GM19193 (cell line): ENCODE measurements around the gene CHMP4A.

Source experiments
- POLR2A ChIP-seq: IDR thresholded peaks from 4 replicates; pipeline ENCODE4 v1.6.1; 2011; ENCODE audit not compliant: insufficient read depth, insufficient read length; ENCODE audit errors: extremely low read depth

The CHMP4A gene

DNA sequence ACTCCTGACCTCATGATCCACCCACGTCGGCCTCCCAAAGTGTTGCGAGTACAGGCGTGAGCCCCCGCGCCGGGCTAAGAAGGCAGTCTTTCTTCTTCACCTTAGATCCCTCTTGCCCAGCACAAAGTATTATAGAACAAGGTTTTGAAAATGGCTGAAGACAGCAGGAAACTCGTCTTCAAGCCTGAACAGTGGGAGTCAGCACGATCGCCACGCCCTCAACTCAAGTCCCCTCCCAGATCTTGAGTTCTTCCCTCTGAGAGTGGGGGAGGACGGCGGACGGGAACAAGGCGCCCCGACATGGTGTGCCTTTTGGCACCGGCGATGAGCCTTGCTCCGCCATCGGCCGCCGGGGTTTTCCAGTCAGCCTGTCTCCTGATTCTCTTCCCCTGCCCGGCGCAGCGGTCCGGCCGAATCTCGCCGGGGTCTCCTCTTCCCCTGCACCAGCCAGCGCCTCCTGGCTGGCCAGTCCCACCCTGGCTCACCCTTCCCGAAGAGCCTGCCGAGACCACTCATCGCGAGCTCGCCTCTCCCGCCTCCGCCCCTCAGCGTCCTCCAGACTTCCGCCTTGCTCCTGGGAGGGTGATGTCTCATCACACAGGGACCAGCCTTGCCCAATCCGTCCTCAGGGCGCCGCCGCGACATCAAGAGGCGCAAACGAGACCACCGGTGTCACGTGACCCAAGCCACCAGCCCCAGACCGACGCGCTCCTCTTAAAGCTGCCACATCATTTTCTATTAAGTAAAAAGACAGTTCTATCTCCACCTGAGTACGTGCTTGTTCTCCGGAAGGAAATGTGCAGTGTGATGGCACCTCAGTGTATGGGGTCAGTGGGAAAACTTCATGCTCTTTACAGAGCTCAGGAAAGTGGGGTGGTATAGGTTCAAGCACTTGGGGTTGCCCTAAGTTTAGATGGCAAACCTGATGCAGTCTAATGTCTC is at the start of gene CHMP4A:
Gene CHMP4A, minus strand, starts transcription at position 565 of the 942 bp plus-strand sequence. Its CDS starts 49 bp downstream, at position 516.
- peak; percentile 94 for TF ChIP-seq POLR2A

- no peak for TF ChIP-seq POLR2A
These were observed 48.7 kb upstream of the CHMP4A start for GRCh38 chr14:24261969-24262327.

- no peak for TF ChIP-seq POLR2A
These were observed 48.1 kb upstream of the CHMP4A start for GRCh38 chr14:24261256-24261968.

- no peak for TF ChIP-seq POLR2A
These were observed 47.5 kb upstream of the CHMP4A start for GRCh38 chr14:24260780-24261157.

GRCh38 chr14:24260026-24260779 is 46.9 kb upstream of the CHMP4A start:
- TF ChIP-seq POLR2A = no peak

- no peak for TF ChIP-seq POLR2A
These were observed 46.2 kb upstream of the CHMP4A start for GRCh38 chr14:24259282-24260025.

GRCh38 chr14:24258548-24259265 is 45.4 kb upstream of the CHMP4A start:
- no peak for TF ChIP-seq POLR2A

GRCh38 chr14:24258119-24258518 is 44.8 kb upstream of the CHMP4A start:
- TF ChIP-seq POLR2A = no peak

DNA sequence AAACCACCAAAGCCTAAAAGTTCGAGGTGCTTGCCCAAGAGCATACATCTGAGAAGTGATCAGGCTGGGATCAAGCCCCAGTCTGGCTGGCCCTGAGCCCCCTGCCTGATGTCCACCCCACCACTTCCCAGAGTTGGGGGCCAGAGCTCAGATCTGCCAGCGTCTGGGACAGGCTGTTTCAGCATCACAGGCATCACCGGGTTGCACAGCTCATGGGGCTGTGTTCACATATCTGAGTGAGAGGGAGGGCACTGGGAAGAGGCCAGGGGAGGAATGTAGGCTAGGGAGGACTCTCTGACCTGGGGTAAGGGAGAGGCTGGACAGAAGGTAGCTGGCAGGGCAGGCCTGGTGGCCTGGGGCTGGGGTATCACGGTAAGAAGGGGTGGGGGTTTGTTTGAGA is 43.7 kb upstream of the CHMP4A start:
- TF ChIP-seq POLR2A = no peak

- no peak for TF ChIP-seq POLR2A
These were observed 42.8 kb upstream of the CHMP4A start for GRCh38 chr14:24255931-24256711.

GRCh38 chr14:24255438-24255837 is 42.1 kb upstream of the CHMP4A start:
- no peak for TF ChIP-seq POLR2A

GRCh38 chr14:24254630-24255392 is 41.5 kb upstream of the CHMP4A start:
- no peak for TF ChIP-seq POLR2A
